Activated CD4-positive, alpha-beta T cell treated with anti-CD3 and anti-CD28 coated beads, Interleukin-2, amount 10 ng/mL, durations not matched to agents 7 days and 5 days (primary cell): ENCODE data around the gene ARHGEF7. TPM values are rescaled to one million over a fixed set of nuclear protein-coding genes. Genes with fewer than 3 reads are reported as not detected.
"Not testable (repeated sequence)": the region's sequence is repeated elsewhere in the genome, so short reads cannot be mapped to it uniquely, and the experiment has no call there.

Experiments used
- CTCF ChIA-PET: fragments of 350-600 bp; sonication (Branson Sonifier 250); formaldehyde crosslinking; loops from one replicate; lab custom pipeline; 2021; ENCODE audit warnings: antibody characterized with exemption; lab: Charles Lee
- POLR2A ChIA-PET: fragments of 350-600 bp; sonication (Branson Sonifier 250); formaldehyde crosslinking; loops from one replicate; lab custom pipeline; 2021; ENCODE audit warnings: antibody characterized with exemption; lab: Charles Lee
- DNase-seq: peaks from one replicate; pipeline ENCODE4 v3.0.0-alpha.2; 2020
- H3K27ac Mint-ChIP-seq: one replicate; pipeline ENCODE4 v1.8.0; 2021; ENCODE audit warnings: mild to moderate bottlenecking, moderate library complexity, mixed read lengths
- H3K27me3 Mint-ChIP-seq: one replicate; pipeline ENCODE4 v1.8.0; 2021; ENCODE audit warnings: mixed read lengths
- H3K36me3 Mint-ChIP-seq: one replicate; pipeline ENCODE4 v1.8.0; 2021; ENCODE audit warnings: low read depth, mixed read lengths
- H3K4me1 Mint-ChIP-seq: one replicate; pipeline ENCODE4 v1.8.0; 2021; ENCODE audit warnings: mixed read lengths
- H3K4me3 Mint-ChIP-seq: one replicate; pipeline ENCODE4 v1.8.0; 2021; ENCODE audit warnings: mild to moderate bottlenecking, moderate library complexity, mixed read lengths
- H3K9me3 Mint-ChIP-seq: one replicate; pipeline ENCODE4 v1.8.0; 2021; ENCODE audit warnings: mixed read lengths
- total RNA-seq, 2 experiments: library from RNA; stranded (reverse); gene quantifications; one replicate each; pipeline ENCODE4 v1.2.3, GENCODE V29; 2021

The ARHGEF7 gene
- total RNA-seq, 2 experiments from 2014 or later, result 64.5 to 72.2 TPM

- peaks cover 75% of the 10 kb centered on the region for H3K36me3 Mint-ChIP-seq
- DNase-seq, result peak; percentile 30
- peak overlapping the region; percentile 93 for H3K27ac Mint-ChIP-seq
- H3K27me3 Mint-ChIP-seq, result no peaks in the 10 kb centered on the region
- H3K4me3 Mint-ChIP-seq, result peak overlapping the region; percentile 11
- H3K4me1 Mint-ChIP-seq, result peaks cover 96% of the 10 kb centered on the region
- peaks cover 8% of the 10 kb centered on the region for H3K9me3 Mint-ChIP-seq
- ChIA-PET POLR2A (no interaction called here), CTCF (interaction anchor here (0.7 to 1.4 kb wide), 3 partner anchors 10 to 27 kb away, joined by 3 read pairs; no protein-coding TSS in a partner anchor)
Measured at GRCh38 chr13:111179908-111180760, 65.0 kb downstream of the ARHGEF7 start.

- H3K4me3 Mint-ChIP-seq, result no peak overlapping the region
- ChIA-PET CTCF (interaction anchor here (1.7 kb wide), 1 partner anchor 11 kb away, joined by 5 read pairs; no protein-coding TSS in a partner anchor), POLR2A (no interaction called here)
- H3K27me3 Mint-ChIP-seq, result no peaks in the 10 kb centered on the region
- H3K9me3 Mint-ChIP-seq, result no peaks in the 10 kb centered on the region
- no peak for DNase-seq
- peak overlapping the region; percentile 31 for H3K27ac Mint-ChIP-seq
- H3K4me1 Mint-ChIP-seq, result peaks cover 96% of the 10 kb centered on the region
- H3K36me3 Mint-ChIP-seq, result peaks cover 62% of the 10 kb centered on the region
Measured at GRCh38 chr13:111181977-111182376, 66.9 kb downstream of the ARHGEF7 start.

- Mint-ChIP-seq H3K36me3 (peaks cover 62% of the 10 kb centered on the region), H3K27ac (no peak overlapping the region), H3K27me3 (no peaks in the 10 kb centered on the region), H3K9me3 (no peaks in the 10 kb centered on the region), H3K4me1 (peaks cover 96% of the 10 kb centered on the region), H3K4me3 (no peak overlapping the region)
- ChIA-PET CTCF (interaction anchor here (1.0 to 1.7 kb wide), 3 partner anchors 12 to 268 kb away, joined by 3 to 5 read pairs (median 3); partner anchors contain the start of gene ANKRD10), POLR2A (interaction anchor here (0.6 kb wide), 1 partner anchor 202 kb away, joined by 3 read pairs; no protein-coding TSS in a partner anchor)
- no peak for DNase-seq
Measured at GRCh38 chr13:111183087-111183645, 68.1 kb downstream of the ARHGEF7 start.

- ChIA-PET CTCF (interaction anchor here (0.7 to 1.1 kb wide), 3 partner anchors 17 to 269 kb away, joined by 3 read pairs; partner anchors contain the start of gene ANKRD10), POLR2A (no interaction called here)
- no peak for DNase-seq
- no peaks in the 10 kb centered on the region for H3K27me3 Mint-ChIP-seq
- H3K4me3 Mint-ChIP-seq, result no peak overlapping the region
- peak overlapping the region; percentile 86 for H3K27ac Mint-ChIP-seq
- peaks cover 98% of the 10 kb centered on the region for H3K4me1 Mint-ChIP-seq
- peaks cover 60% of the 10 kb centered on the region for H3K36me3 Mint-ChIP-seq
- H3K9me3 Mint-ChIP-seq, result no peaks in the 10 kb centered on the region
Measured at GRCh38 chr13:111183959-111184358, 68.8 kb downstream of the ARHGEF7 start.

GRCh38 chr13:111184458-111185401 lies 69.6 kb downstream of the ARHGEF7 start:
- Mint-ChIP-seq H3K27ac (peak overlapping the region; percentile 86), H3K4me3 (peak overlapping the region; percentile 52), H3K36me3 (peaks cover 57% of the 10 kb centered on the region), H3K4me1 (peaks cover 98% of the 10 kb centered on the region), H3K9me3 (no peaks in the 10 kb centered on the region), H3K27me3 (no peaks in the 10 kb centered on the region)
- POLR2A ChIA-PET, result no interaction called here
- DNase-seq, result peak; percentile 50
- CTCF ChIA-PET, result interaction anchor here (0.9 kb wide), 1 partner anchor 20 kb away, joined by 3 read pairs; no protein-coding TSS in a partner anchor

GRCh38 chr13:111186305-111186935 lies 71.3 kb downstream of the ARHGEF7 start:
- Mint-ChIP-seq H3K9me3 (peaks cover 9% of the 10 kb centered on the region), H3K27me3 (no peaks in the 10 kb centered on the region), H3K27ac (peak overlapping the region; percentile 43), H3K4me1 (peaks cover 98% of the 10 kb centered on the region), H3K4me3 (no peak overlapping the region), H3K36me3 (peaks cover 59% of the 10 kb centered on the region)
- DNase-seq, result no peak
- ChIA-PET CTCF (interaction anchor here (0.7 to 2.9 kb wide), 2 partner anchors 9 to 12 kb away, joined by 3 to 12 read pairs; no protein-coding TSS in a partner anchor), POLR2A (no interaction called here)

GRCh38 chr13:111187960-111188541 lies 72.9 kb downstream of the ARHGEF7 start:
- peak overlapping the region; percentile 61 for H3K4me3 Mint-ChIP-seq
- H3K4me1 Mint-ChIP-seq, result peaks cover 87% of the 10 kb centered on the region
- peak overlapping the region; percentile 88 for H3K27ac Mint-ChIP-seq
- H3K9me3 Mint-ChIP-seq, result peaks cover 10% of the 10 kb centered on the region
- DNase-seq, result no peak
- CTCF ChIA-PET, result interaction anchor here (1.6 to 2.9 kb wide), 2 partner anchors 11 to 14 kb away, joined by 6 to 12 read pairs; no protein-coding TSS in a partner anchor
- H3K36me3 Mint-ChIP-seq, result peaks cover 52% of the 10 kb centered on the region
- H3K27me3 Mint-ChIP-seq, result no peaks in the 10 kb centered on the region
- POLR2A ChIA-PET, result no interaction called here

- POLR2A ChIA-PET, result not testable (repeated sequence)
- peaks cover 84% of the 10 kb centered on the region for H3K4me1 Mint-ChIP-seq
Measured at GRCh38 chr13:111189064-111189505, 74.0 kb downstream of the ARHGEF7 start.

GRCh38 chr13:111189516-111189915 lies 74.4 kb downstream of the ARHGEF7 start:
- peaks cover 12% of the 10 kb centered on the region for H3K9me3 Mint-ChIP-seq
- H3K4me1 Mint-ChIP-seq, result peaks cover 81% of the 10 kb centered on the region
- POLR2A ChIA-PET, DNase-seq, H3K27me3 Mint-ChIP-seq: not testable (repeated sequence)
- peak overlapping the region; percentile 61 for H3K4me3 Mint-ChIP-seq
- CTCF ChIA-PET, result interaction anchor here (0.6 to 1.7 kb wide), 2 partner anchors 22 to 330 kb away, joined by 3 to 5 read pairs; no protein-coding TSS in a partner anchor
- H3K36me3 Mint-ChIP-seq, result peaks cover 51% of the 10 kb centered on the region
- peak overlapping the region; percentile 88 for H3K27ac Mint-ChIP-seq

More at GRCh38 chr13:111189064-111189505, 74.0 kb downstream of the ARHGEF7 start:
- H3K4me3 Mint-ChIP-seq, result peak overlapping the region; percentile 61
- DNase-seq, result peak; percentile 83
- peaks cover 51% of the 10 kb centered on the region for H3K36me3 Mint-ChIP-seq
- CTCF ChIA-PET, result interaction anchor here (1.6 to 2.9 kb wide), 3 partner anchors 12 to 22 kb away, joined by 5 to 12 read pairs (median 6); no protein-coding TSS in a partner anchor
- not testable (repeated sequence) for H3K27me3 Mint-ChIP-seq
- H3K9me3 Mint-ChIP-seq, result peaks cover 12% of the 10 kb centered on the region
- peak overlapping the region; percentile 88 for H3K27ac Mint-ChIP-seq

GRCh38 chr13:111193223-111193622 lies 78.1 kb downstream of the ARHGEF7 start:
- DNase-seq, H3K27ac Mint-ChIP-seq, POLR2A ChIA-PET, H3K27me3 Mint-ChIP-seq, H3K4me3 Mint-ChIP-seq, CTCF ChIA-PET: not testable (repeated sequence)
- H3K4me1 Mint-ChIP-seq, result peaks cover 45% of the 10 kb centered on the region
- peaks cover 56% of the 10 kb centered on the region for H3K36me3 Mint-ChIP-seq
- peaks cover 19% of the 10 kb centered on the region for H3K9me3 Mint-ChIP-seq

GRCh38 chr13:111194651-111195050 lies 79.5 kb downstream of the ARHGEF7 start:
- POLR2A ChIA-PET, H3K27ac Mint-ChIP-seq, CTCF ChIA-PET: not testable (repeated sequence)

More at GRCh38 chr13:111194651-111195050, 79.5 kb downstream of the ARHGEF7 start:
- peaks cover 37% of the 10 kb centered on the region for H3K4me1 Mint-ChIP-seq
- peaks cover 62% of the 10 kb centered on the region for H3K36me3 Mint-ChIP-seq
- DNase-seq, H3K4me3 Mint-ChIP-seq, H3K27me3 Mint-ChIP-seq: not testable (repeated sequence)
- peaks cover 22% of the 10 kb centered on the region for H3K9me3 Mint-ChIP-seq
